Dedifferentiated amniotic fluid mesenchymal stem cell (primary cell): ENCODE results near the gene SNX8.
A peak's percentile ranks its signal among the peaks of the same experiment; 100 is the strongest.

ENCODE experiments used
- DNase-seq: peaks from one replicate; pipeline ENCODE4 v3.0.0-alpha.2; 2016; ENCODE audit errors: extremely low spot score

The SNX8 gene

DNA sequence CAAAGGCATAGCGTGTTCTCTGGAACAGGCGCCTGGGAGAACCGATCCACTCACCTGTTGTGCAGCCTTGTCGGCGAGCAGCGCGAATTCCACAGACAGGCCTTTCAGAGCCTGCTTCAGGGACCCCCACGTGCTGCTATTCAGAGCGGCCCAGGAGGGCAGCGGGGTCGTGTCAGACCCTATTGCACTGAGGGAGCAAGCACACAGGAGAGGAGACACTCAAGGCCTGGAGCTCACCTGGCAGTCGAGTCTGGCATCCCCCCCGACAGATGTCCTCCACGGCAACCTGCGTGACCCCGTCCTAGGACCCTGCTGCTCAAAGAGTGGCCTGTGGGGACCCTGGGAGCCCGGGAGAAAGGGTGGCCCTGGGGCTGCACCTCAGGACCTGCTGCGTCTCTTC lies 51.1 kb downstream of the SNX8 start:
- DNase-seq: no peak

DNA sequence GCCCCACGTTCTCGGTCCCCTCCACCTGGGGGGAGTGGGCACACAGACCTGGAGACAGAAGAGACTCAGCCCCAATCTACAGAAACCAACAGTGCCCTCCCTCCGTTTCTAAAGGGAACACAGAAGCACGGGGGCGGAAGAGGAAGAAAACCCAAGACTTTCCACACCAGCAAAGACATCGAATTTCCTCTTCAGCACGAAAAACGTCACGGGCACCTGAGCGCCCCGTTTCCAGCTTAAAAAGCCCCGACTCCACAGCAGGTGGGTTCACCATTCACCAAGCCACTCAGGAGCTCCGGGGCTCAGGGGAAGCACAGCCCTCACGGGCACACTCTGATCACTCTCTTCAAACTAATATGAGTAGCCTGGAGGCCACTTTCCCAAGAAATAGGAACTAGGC lies 52.6 kb downstream of the SNX8 start:
- DNase-seq: no peak

DNA sequence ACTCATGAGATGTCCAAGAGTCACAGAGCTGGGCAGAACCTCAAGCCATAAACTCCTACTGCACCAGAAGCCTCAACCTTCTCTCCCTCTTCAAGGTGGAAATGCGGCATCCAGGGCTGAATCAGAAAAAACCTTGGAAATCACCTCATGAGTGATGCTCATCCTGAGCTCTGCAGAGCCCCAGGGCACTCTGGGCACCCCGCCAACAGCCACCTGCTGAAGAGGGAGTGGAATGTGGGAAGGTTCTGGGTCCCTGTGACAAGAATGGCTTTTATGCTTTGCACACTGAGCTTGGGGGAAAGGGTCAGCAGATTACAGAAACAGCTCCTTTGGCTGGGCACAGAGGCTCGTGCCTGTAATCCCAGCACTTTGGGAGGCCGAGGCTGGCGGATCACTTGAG lies 53.4 kb downstream of the SNX8 start:
- no peak for DNase-seq

DNA sequence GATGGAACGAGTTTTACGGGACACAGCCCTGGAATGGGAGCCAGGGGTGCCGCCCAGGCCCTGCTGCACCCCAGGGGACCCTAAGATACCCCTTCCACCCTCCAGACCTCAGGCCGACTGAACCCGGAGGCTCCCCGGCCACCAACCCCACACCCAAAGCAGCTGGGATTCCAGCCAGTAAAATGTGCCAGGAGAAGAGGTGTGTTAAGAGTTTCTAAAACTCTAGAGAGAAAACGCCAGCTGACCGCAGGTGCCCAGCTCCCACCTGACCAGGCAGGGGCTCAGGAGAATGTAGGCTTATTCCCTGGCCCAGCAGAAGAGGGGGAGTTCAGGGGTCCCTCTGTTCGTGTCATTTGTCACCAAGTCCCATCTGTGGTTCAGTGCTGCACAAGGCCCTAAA lies 54.8 kb downstream of the SNX8 start:
- no peak for DNase-seq

DNA sequence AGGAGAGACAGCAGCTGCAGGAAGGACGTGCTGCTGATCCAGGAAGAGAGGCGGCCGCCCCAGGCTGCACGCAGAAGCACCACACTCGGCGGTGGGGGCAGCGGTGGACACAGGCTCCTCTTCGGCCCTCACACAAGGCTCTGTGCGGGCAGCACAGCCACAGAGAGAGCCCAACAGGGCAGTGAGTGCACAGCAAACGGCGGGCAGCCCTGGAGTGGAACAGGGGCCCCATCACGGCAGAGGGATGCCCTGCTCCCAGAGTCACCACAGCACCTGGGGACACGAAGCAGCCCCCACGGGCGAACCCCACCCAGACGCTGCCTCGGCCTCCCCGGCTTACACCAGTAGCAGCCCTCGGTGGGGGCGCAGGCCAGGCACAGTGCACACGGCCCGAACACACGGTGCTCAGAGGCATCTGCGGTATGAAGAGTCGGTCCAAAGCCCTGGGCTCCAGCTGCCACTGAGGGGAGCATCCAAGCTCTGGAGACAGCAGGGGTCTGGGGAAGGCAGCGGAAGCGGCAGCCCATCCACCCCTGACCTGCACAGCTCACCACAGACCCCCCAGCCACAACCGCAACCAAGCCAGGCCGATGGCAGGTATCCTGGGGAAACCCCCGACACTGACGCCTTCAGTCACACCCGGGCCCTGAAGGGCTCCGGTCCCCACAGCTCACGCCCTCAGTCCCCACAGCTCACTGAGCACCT lies 55.4 kb downstream of the SNX8 start:
- DNase-seq: no peak

DNA sequence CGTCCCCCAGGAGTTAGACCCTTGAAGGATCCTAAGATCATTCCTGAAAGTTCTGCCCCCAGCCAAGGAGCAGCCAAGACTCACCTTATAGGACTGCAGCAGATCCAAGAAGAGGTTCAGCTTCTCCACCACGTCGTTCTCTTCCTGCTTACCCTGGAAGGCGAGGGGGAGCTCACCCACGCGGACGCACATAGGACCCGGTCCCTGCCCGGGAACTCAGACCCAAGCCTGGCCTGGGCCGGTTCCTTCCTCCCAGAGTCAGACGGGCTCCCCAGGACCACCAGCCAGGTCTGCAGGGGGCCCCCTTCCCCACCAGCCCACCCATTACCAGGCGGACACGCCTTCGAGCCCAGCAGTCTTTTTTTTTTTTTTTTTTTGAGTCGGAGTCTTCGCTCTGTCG lies 56.6 kb downstream of the SNX8 start:
- DNase-seq: no peak

DNA sequence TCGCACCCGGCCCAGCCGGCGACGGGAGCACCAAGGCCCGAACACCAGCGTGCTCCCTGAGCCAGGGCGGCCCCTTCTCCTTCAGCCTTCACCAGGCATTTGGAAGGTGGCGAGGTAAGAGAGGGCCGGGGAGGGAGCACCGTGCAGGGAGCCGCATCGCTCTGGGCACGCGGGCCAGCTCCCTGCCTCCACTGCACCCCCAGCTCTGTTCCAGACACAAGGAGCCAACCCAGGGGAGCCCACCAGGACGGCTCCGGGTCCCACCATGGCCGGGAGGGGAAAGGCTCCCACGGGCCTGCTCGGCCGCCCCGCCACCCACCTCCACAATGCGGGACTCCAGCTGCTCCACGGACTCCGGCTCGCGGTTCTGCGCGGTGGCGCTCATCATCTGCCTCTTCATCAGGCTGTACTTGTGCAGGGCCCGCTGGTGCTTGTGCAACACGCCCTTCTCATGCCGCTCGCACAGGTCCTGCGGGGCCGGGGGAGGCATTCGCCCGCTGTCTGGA lies 57.1 kb downstream of the SNX8 start:
- no peak for DNase-seq

DNA sequence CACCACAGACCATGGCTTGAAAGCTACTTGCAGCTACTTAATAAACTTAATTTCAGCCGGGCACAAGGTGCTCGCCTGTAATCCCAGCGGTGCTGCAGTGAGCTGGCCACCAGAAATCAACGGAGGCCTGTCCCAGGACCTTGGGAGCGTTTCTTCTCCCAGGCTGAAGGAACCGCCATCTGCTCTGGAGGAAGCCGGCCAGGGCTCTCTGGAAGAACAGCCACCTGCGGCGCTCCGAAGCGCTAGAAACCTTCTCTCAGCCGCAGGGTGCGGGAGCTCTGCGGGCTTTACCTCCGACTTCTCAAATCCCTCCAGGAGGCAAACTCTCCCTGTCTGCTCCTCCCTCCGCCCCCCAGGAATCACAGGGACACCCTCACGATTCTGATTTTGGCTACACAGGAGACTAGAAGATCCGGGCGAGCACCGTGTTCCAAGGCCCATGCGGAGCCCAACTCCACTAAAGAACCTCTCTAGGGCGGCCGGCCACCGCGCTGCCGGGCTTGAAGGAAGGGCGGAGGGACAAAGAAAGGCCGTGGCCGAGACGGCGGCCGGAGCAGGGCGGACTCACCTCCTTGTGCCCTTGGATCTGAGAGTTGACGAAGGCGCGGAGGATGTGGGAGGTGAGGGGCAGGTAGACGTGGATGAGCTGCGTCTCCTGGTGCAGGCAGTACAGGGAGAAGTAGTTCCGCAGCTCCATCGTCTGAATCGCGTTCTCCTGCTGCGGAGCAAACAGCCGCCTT lies 57.8 kb downstream of the SNX8 start:
- DNase-seq: no peak

DNA sequence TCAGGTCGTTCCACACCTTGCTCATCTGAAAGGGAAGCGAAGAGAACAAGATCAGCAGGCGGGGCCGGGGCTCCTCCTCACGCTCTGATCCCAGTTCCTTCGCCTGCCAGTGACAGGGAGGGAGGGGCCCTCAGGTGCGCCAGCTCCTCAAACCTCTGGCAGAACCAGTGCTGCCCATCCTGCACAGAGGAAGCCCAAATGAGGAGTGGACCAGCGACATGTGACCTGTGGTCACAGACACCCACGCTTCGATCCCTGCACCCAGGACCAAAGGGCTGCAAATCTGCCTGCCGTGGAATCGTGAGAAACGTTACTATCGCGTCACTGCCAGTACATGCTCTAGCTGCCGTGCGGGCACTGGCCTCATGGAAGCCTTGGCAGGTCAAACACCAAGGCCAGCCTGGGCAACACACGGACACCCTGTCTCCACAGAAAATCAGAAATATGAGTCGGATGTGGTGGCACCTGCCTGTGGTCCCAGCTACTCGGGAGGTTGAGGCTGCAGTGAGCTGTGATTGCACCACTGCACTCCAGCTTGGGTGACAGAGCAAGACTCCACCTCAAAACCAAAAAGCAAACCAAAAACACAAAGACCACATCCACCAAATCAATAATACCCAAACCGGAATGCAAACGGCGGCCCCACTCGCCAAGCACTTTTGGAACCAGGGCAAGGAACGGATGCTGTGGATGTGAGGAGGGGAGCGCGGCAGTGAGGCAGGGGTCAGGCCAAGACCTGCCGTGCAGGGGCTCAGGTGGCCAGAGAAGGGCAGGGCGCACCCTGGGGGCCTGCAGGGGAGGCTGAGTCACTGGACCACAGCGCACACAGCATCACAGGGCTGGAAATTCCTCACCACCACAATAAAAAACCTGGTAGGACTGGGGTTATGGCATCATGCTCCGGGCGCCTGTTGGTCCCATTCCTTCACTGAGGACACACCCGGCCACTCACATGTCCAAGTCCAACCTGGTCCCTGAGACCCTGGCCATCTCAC lies 58.8 kb downstream of the SNX8 start:
- DNase-seq: no peak

DNA sequence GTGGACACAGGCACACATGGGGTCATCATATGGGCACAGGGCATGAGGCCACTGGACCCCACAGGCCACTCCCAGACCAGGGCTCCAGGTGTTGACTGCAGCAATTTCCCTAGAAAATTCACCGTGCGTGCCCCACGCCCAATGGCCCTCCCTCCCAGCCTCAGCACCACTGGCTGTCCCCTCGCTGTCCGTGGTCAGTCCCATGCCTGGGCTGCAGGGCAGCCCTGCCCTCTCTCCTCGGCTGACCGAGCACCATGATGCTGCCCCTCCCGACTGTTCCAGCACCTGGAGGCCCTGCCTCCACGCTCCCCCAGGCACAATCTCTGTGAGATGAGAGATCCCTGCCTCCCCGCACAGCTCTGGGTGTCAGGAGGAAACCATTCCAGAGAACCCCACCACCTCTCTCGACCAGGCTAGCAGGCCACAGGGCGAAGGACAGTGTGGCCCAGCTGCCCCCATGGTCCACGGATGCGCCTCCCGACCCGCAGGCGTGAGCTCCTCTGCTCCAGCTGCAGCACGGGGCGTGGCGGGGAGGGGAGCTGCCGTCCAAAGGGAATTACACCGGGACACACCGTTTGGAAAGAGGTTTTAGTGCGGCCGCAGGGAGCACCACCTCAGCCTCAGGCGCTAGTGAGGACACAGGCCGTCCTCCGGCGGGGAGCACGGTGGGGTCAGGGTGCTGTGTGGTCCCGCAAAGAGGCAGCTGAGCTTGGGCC lies 59.7 kb downstream of the SNX8 start:
- no peak for DNase-seq

DNA sequence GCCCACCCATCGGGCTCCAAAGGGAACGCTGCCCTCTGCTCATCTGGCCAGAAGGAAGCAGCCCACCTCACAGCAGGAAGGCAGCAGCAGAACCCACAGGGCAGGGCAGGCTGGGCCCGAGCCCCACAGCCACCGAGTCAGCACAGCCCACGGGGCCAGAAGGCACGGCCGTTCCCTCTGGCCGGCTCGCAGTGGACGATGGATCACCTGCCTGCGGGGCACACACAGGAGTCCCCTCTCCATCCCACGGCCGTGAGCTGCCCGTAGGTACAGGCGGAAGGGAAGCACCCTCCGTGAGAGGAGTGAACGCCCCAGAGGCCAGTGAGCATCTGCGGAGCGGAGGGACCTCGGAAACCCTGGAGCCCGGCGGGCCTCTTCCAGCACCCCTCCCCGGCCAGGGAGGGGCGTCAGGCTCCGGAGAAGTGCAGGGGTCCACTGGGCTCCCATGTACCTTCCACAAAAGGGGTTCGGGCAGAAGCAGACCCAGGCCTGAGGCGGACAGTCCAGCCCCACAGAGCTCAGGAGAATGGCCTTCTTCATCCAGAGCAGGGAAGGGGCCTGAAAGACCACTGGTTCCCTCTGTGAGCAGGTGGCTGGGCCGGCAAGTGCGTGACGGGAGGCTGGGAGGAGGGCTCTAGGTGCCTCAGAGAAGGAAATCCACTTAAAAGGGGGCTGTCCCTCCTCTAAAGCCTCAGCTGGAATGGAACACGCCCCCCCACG lies 60.6 kb downstream of the SNX8 start:
- no peak for DNase-seq

DNA sequence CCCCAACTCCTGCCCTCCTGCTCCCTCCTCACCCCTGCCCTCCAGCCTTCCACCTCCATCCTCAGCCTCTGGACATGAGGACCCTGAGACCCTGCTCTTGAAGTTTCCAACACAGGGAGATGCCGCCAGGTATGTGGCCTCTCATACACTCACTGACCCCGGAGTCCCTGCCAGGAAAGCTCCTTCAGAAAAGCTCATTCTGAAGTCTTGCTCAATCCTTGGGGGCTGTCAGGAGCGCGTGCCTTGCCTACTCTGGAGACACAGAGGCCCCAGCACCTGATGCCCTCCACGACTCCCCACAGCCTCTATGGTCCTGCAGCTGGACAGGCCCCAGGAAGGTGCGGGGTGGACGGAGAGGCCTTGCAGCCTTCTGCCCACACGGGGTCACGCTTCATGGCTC lies 61.2 kb downstream of the SNX8 start:
- no peak for DNase-seq

DNA sequence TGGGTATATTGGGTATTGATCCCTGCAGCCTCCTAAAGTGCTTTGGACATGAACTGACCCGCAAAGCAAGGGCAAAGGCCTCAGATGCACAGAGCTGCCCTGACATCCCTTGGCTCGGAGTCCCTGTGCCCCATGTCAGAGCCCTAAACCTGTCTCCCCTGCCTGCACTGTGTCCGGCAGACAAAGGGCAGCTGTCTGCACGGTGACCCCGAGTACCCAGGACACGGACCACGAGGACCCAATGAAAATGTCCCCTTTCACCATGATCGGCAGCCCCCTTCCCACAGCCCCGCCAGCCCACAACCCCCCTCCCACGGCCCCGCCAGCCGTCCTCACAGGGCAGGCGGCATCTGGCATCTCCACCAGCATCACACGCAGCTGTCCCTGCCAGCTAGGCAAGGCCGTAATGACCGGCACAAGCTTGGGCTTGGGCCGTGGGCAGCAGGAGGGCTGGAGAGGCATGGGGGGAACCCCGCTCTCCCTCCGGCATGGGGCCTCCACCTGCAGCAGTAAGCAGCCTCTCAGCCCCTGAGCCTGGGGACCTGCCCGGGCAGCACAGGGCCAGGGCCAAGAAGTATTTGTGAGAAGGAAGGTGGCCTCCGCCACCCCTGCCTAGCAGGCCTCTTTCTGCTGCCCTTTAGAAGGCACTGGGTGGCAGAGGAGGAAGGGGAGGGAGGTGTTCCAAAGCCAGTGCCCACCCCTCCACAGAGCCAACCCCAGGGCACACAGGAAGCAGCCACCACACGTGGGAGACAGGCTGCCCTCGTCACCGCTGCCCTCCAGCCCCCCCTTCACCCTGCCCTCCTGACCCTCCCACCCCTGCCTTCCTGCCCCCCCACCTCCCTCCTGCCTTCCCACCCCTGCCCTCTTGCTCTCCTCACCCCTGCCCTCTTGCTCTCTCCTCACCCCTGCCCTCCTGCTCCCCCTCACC lies 62.1 kb downstream of the SNX8 start:
- DNase-seq: no peak

DNA sequence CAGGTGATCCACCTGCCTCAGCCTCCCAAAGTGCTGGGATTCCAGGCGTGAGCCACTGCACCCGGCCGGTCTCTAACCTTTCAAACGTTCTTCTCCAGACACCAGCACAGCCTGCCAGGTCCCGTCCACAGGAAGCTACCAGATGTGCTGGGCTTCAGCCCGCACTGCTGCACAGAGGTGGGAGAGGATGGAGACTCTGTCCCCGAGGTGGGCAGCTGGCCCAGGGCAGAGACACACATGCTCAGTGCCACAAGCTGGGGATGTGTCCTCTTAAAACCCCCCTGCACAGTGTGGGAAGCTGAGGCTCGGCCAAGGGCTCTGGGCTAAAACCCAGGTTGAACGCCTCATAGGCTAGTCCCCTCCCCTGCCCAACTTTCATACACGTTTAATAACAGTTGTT lies 62.9 kb downstream of the SNX8 start:
- DNase-seq: no peak

DNA sequence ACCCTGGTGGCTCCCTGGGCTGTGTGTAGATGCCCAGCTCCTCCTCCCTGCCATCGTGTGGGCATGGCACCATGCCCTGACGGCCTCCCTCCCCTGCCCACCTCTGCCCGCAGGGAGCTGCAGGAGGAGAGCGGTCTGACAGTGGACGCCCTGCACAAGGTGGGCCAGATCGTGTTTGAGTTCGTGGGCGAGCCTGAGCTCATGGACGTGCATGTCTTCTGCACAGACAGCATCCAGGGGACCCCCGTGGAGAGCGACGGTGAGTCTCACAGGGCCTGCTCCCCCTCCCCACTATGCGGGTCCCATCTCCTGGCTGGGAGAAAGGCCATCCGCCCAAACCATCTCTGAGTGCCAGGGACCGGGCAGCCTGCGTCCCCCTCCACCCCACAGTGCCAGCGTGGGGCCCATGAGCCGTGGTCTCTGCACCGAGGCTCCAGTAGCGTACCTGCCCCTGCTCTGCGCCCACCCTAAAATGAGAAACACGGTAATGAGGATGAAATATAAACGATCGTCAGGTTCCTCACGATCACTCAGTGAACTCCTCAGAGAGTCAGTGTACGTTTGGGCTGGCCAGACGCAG lies 64.4 kb downstream of the SNX8 start:
- no peak for DNase-seq

DNA sequence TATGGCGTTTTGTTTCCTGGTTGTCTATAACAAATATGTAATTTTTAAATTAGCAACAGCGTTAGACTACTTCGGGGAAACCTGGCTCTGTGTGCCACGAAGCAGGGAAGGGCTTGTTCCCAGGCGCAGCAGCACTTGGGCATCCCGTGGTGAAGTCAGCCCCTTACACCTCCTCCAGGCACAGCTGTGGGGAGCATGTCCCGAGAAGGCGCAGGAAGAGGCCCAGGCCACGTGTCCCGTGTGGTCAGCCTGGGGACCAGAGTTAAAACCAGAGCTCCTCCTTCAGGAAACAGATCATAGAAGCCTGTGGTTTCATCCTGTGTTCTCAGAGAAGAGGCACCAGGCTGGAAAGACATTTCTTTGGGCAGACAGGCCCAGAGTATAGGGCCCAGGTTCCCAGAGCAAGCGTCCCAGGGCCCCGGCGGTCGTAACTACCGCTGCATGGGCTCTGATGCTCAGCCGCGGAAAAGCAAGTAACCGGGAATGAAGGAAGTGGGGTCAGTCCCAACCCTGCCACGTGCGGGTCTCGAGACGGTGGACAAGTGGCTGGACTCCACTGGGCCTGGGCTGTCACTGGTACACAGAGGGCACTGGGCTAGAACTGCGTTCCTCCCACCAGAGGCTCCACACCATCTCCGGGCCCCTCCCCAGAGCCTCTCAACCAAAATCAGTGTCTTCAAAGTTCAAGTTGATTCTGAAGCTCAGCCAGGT lies 65.1 kb downstream of the SNX8 start:
- peak; percentile 89 for DNase-seq

DNA sequence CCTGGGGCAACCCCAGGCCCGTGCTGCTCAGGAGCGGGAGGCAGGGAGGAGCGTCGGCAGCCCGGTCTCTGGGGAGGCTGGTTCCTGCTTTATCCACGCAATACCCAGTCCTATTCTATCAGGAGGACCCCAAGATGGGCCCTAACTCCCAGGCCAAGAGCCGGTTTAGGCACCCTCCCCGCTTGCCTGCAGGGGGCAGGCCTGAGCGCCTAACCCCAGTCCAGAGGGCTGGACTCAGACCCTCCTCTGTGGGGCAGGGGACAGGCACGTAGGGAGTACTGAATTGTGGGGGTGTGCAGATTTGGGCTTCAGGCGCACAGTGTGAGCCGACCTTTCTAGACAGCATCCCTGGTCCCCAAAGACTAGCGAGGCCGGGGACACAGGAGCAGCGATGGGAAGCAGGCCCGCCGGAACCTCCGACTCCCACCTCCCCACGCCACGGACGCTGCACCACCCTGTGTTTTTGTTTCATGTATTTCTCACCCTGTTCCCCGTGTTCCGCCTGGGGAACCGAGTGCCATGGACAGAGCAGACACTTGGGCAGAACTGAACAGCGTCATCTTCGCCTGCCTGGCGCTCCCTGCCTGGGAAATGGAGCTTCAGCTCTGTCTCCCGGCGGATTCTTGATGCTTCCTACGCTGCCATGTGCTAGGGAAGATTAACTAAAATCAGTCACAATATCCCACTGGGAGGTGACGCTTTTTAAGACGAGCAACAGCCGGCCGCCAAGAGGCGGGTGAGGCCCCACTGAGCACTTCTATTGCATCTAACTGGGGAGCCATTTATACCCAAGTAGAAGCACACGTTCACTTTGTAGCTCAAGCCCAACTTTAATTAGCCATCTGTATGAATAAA lies 66.9 kb downstream of the SNX8 start:
- DNase-seq: no peak
